KG1 (cell line): ENCODE data around the gene LBH.
"Not testable (repeated sequence)": the region's sequence is repeated elsewhere in the genome, so short reads cannot be mapped to it uniquely, and the experiment has no call there.

Experiments used
- DNase-seq: peaks from one replicate; lab custom pipeline; 2025; lab: John Stamatoyannopoulos, UW

The LBH gene

GRCh38 chr2:30259071-30259470 is 27.7 kb downstream of the LBH start:
- no peak for DNase-seq

GRCh38 chr2:30259827-30260679 is 28.7 kb downstream of the LBH start:
- DNase-seq, result no peak

GRCh38 chr2:30260941-30261340 is 29.6 kb downstream of the LBH start:
- DNase-seq, result no peak

- DNase-seq, result no peak
Observed at GRCh38 chr2:30261695-30262211, 30.4 kb downstream of the LBH start.

- DNase-seq, result no peak
Observed at GRCh38 chr2:30262716-30263309, 31.5 kb downstream of the LBH start.

GRCh38 chr2:30264274-30264673 is 32.9 kb downstream of the LBH start:
- no peak for DNase-seq

- DNase-seq, result no peak
Observed at GRCh38 chr2:30265052-30266015, 34.0 kb downstream of the LBH start.

- DNase-seq, result no peak
Observed at GRCh38 chr2:30266051-30266621, 34.8 kb downstream of the LBH start.

- no peak for DNase-seq
Observed at GRCh38 chr2:30266705-30267104, 35.4 kb downstream of the LBH start.

- DNase-seq, result no peak
Observed at GRCh38 chr2:30267161-30267975, 36.0 kb downstream of the LBH start.

GRCh38 chr2:30268296-30268871 is 37.0 kb downstream of the LBH start:
- no peak for DNase-seq

- not testable (repeated sequence) for DNase-seq
Observed at GRCh38 chr2:30269114-30269770, 37.9 kb downstream of the LBH start.

- DNase-seq, result no peak
Observed at GRCh38 chr2:30269771-30270145, 38.4 kb downstream of the LBH start.

- DNase-seq, result no peak
Observed at GRCh38 chr2:30270166-30270565, 38.8 kb downstream of the LBH start.

- DNase-seq, result no peak
Observed at GRCh38 chr2:30271301-30271700, 40.0 kb downstream of the LBH start.

GRCh38 chr2:30272286-30272685 is 41.0 kb downstream of the LBH start:
- no peak for DNase-seq

- no peak for DNase-seq
Observed at GRCh38 chr2:30272761-30273573, 41.6 kb downstream of the LBH start.

GRCh38 chr2:30273574-30273929 is 42.2 kb downstream of the LBH start:
- DNase-seq, result no peak

GRCh38 chr2:30275256-30275655 is 43.9 kb downstream of the LBH start:
- DNase-seq, result no peak
